Measurements from ENCODE around the gene C10orf95. TPM values are rescaled to one million over a fixed set of nuclear protein-coding genes. Genes with fewer than 3 reads are reported as not detected.

The C10orf95 gene
- total RNA-seq, 1 donor from 2014 or later: 5.7 TPM

GRCh38 chr10:102401342-102401654 is 50.0 kb downstream of the C10orf95 start:
- Histone ChIP-seq H3K36me3 (peaks cover 44% of the 10 kb centered on the region), H3K4me1 (peaks cover 36% of the 10 kb centered on the region), H3K4me3 (no peak overlapping the region), H3K9me3 (no peaks in the 10 kb centered on the region), H3K27ac (no peak overlapping the region), H3K27me3 (ENCODE audit: low read depth) (no peaks in the 10 kb centered on the region)
- no peak for DNase-seq
- ATAC-seq: no peak
- TF ChIP-seq, protein P1, sequence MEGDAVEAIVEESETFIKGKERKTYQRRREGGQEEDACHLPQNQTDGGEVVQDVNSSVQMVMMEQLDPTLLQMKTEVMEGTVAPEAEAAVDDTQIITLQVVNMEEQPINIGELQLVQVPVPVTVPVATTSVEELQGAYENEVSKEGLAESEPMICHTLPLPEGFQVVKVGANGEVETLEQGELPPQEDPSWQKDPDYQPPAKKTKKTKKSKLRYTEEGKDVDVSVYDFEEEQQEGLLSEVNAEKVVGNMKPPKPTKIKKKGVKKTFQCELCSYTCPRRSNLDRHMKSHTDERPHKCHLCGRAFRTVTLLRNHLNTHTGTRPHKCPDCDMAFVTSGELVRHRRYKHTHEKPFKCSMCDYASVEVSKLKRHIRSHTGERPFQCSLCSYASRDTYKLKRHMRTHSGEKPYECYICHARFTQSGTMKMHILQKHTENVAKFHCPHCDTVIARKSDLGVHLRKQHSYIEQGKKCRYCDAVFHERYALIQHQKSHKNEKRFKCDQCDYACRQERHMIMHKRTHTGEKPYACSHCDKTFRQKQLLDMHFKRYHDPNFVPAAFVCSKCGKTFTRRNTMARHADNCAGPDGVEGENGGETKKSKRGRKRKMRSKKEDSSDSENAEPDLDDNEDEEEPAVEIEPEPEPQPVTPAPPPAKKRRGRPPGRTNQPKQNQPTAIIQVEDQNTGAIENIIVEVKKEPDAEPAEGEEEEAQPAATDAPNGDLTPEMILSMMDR (IDR thresholded peaks at IDR 0.05): no peak
- intact Hi-C loops (cut with DNase I): no loop called here

DNA sequence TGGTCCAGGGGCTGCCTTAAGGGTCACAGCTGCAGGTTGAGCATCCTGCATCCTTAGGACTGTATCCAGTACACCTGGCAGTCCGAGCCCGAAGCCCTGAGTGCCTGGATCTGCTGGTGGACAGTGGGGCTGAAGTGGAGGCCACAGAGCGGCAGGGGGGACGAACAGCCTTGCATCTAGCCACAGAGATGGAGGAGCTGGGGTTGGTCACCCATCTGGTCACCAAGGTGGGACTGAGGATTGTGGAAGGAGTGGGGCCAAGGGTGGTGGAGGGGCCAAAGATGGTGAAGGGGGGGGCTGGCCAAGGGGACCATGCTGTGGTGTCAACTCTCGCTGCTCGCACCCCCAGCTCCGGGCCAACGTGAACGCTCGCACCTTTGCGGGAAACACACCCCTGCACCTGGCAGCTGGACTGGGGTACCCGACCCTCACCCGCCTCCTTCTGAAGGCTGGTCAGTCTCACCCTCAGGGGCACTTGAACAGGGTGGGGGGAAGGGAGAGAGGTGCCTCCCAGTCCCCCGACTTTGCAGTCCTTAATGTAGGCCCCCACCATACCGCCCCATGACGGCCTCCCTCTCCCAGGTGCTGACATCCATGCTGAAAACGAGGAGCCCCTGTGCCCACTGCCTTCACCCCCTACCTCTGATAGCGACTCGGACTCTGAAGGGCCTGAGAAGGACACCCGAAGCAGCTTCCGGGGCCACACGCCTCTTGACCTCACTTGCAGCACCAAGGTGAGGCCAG is 50.6 kb downstream of the C10orf95 start:
- intact Hi-C loops (cut with DNase I): no loop called here
- no peak overlapping the region for H3K4me3 ChIP-seq
- peaks cover 44% of the 10 kb centered on the region for H3K36me3 ChIP-seq

DNA sequence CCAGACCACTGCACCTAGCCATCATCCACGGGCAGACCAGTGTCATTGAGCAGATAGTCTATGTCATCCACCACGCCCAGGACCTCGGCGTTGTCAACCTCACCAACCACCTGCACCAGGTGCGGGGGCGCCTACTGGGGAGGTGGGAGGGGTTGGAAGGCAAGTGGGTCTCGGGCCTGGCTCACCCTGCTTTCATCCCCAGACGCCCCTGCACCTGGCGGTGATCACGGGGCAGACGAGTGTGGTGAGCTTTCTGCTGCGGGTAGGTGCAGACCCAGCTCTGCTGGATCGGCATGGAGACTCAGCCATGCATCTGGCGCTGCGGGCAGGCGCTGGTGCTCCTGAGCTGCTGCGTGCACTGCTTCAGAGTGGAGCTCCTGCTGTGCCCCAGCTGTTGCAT is 51.3 kb downstream of the C10orf95 start:
- intact Hi-C loops (cut with DNase I): no loop called here
- DNase-seq: no peak
- no peaks in the 10 kb centered on the region for H3K27me3 ChIP-seq (ENCODE audit: low read depth)
- ATAC-seq: no peak
- peak overlapping the region; percentile 84 for H3K27ac ChIP-seq
- peak overlapping the region; percentile 64 for H3K4me3 ChIP-seq
- peaks cover 44% of the 10 kb centered on the region for H3K36me3 ChIP-seq
- no peaks in the 10 kb centered on the region for H3K9me3 ChIP-seq
- H3K4me1 ChIP-seq: peaks cover 41% of the 10 kb centered on the region
- TF ChIP-seq, protein P1 (IDR thresholded peaks at IDR 0.05): no peak

More for the DNA sequence above, 50.6 kb downstream of the C10orf95 start:
- H3K27me3 ChIP-seq (ENCODE audit: low read depth): no peaks in the 10 kb centered on the region
- TF ChIP-seq, protein P1 (IDR thresholded peaks at IDR 0.05): no peak
- H3K4me1 ChIP-seq: peaks cover 41% of the 10 kb centered on the region
- no peak overlapping the region for H3K27ac ChIP-seq
- H3K9me3 ChIP-seq: no peaks in the 10 kb centered on the region
- DNase-seq (no peak), ATAC-seq (no peak)

Small RNA genes lying within 50 kb of the gene (microRNA-seq; reads per million reads assigned to microRNA genes)
- 9,761 reads per million, percentile 96 among the genes with 10 or more reads in this experiment for gene MIR146B (ENCODE audit: borderline number of aligned reads)

Other genes with a start within 250 kb of the C10orf95 start
- gene ELOVL3, start 225.2 kb downstream of the C10orf95 start, total RNA-seq: 0.92 TPM
- gene PITX3, start 210.0 kb downstream of the C10orf95 start, total RNA-seq: not detected
- gene GBF1, start 206.0 kb downstream of the C10orf95 start, total RNA-seq: 40.3 TPM
- gene NFKB2, start 55.8 kb downstream of the C10orf95 start, total RNA-seq: 30.9 TPM
- 5.3 TPM for gene PSD, start 32.8 kb downstream of the C10orf95 start, total RNA-seq
- 16.6 TPM for gene FBXL15, start 30.7 kb downstream of the C10orf95 start, total RNA-seq
- gene CUEDC2, start 19.0 kb downstream of the C10orf95 start, total RNA-seq: 41.2 TPM
- 88.0 TPM for gene ACTR1A, start 51.2 kb upstream of the C10orf95 start, total RNA-seq
- gene SUFU, start 52.4 kb upstream of the C10orf95 start, total RNA-seq: 14.3 TPM
- 142 TPM for gene TRIM8, start 192.9 kb upstream of the C10orf95 start, total RNA-seq

Data from lower lobe of right lung (tissue), 2 donors.